NB4 (cell line): ENCODE results near the gene AKAP6.

ENCODE experiments used
- DNase-seq: peaks from one replicate; pipeline ENCODE4 v3.0.0; 2010; ENCODE audit warnings: low read depth
- H3K4me3 ChIP-seq: one replicate; pipeline ENCODE4 v1.5.1; 2011; ENCODE audit warnings: mild to moderate bottlenecking, low read depth, low read length, moderate library complexity
- MYC ChIP-seq: IDR thresholded peaks from 2 replicates; pipeline ENCODE4 v1.6.1; 2011; ENCODE audit warnings: low read depth, low read length
- POLR2A ChIP-seq: IDR thresholded peaks from 2 replicates; pipeline ENCODE4 v1.6.1; 2011; ENCODE audit warnings: mild to moderate bottlenecking; ENCODE audit not compliant: insufficient read length; ENCODE audit errors: extremely low read depth
- TF ChIP-seq, protein P1 (sequence below): IDR thresholded peaks from 2 replicates; pipeline ENCODE4 v1.6.1; 2011; ENCODE audit warnings: low read depth, low read length
- TF ChIP-seq, protein P2 (sequence below): IDR thresholded peaks from one replicate; pipeline ENCODE4 v1.5.1; 2012; ENCODE audit warnings: low read depth, low read length

The AKAP6 gene

DNA sequence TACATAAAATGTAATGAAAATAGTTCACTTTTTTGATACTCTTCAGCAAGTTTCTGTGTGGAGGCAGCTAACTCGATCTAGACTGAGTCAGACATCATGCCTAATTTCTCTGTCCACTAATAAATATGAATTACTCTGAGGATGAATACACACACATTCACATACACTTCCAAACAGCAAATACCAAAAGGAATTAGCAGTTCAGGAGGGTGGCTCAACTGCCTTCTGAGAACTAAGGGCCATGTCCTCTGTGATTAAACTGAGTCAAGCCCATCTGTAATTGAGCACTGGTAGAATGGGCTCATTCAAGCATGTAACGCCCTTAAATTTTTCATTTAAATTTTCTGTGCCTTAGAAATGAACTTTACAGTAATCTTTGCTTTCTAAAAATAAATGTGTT lies 242.5 kb downstream of the AKAP6 start:
- no peak overlapping the region for H3K4me3 ChIP-seq
- DNase-seq: no peak
- TF ChIP-seq, protein P1, sequence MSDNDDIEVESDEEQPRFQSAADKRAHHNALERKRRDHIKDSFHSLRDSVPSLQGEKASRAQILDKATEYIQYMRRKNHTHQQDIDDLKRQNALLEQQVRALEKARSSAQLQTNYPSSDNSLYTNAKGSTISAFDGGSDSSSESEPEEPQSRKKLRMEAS: no peak
- TF ChIP-seq MYC: no peak
- TF ChIP-seq, protein P2, sequence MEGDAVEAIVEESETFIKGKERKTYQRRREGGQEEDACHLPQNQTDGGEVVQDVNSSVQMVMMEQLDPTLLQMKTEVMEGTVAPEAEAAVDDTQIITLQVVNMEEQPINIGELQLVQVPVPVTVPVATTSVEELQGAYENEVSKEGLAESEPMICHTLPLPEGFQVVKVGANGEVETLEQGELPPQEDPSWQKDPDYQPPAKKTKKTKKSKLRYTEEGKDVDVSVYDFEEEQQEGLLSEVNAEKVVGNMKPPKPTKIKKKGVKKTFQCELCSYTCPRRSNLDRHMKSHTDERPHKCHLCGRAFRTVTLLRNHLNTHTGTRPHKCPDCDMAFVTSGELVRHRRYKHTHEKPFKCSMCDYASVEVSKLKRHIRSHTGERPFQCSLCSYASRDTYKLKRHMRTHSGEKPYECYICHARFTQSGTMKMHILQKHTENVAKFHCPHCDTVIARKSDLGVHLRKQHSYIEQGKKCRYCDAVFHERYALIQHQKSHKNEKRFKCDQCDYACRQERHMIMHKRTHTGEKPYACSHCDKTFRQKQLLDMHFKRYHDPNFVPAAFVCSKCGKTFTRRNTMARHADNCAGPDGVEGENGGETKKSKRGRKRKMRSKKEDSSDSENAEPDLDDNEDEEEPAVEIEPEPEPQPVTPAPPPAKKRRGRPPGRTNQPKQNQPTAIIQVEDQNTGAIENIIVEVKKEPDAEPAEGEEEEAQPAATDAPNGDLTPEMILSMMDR: no peak
- TF ChIP-seq POLR2A: no peak

DNA sequence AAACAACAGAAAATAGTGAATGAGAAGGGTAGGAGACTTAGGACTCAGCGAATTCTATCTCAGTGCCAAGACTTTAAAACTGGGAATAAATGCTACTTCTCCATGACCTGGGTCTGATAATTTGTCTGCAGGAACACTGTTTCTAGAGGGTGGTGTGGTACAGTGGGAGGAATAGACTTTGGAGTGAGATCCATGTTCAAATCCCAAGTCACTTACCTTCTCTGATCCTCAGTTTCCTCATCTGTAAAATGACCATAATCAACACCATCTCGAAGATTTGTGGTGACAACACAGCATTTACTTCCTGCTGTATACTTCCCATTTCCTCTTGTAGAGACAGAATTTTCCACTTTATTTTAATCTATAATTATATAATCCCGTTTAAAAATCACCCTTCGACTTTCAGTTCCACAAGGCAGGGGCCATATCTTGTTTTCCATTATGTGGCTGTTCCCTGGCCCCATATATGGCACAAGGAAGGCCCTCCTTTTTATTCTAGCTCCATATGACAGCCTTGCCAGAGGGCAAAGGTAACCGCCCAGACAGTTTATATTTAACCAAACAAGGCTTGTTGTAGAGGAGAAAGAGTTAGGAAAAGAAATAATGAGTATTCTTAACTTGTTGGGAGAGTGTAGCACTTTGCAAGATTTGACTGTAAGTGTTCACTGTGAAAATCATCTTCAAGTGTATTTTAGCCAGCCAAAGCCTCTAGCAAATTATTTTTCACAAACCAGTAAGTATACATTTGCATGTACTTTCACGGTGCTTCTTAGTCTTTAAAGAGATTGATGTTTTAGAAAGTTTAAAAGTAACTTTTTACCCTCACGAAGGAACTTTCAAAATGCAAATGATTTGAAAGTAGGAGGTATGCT lies 243.1 kb downstream of the AKAP6 start:
- no peak for DNase-seq
- TF ChIP-seq MYC (no peak), POLR2A (no peak)
- TF ChIP-seq, protein P1: no peak
- TF ChIP-seq, protein P2: no peak
- H3K4me3 ChIP-seq: no peak overlapping the region

DNA sequence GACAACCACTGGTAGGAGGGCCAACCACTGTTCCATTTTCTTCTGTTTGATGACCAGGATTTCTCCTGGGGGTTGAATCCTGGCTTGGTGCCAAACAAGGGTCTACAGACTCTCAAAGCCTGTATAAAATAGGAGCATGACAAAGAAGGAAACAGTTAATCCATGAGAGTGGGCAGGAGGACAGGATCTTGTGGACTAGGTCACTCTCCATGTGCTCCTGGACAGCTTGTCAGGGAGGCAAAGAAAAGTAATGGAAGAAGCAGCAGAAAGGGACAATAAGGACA lies 243.7 kb downstream of the AKAP6 start:
- DNase-seq: no peak
- H3K4me3 ChIP-seq: no peak overlapping the region
- TF ChIP-seq MYC: no peak
- TF ChIP-seq, protein P2: no peak
- TF ChIP-seq, protein P1: no peak
- TF ChIP-seq POLR2A: no peak

DNA sequence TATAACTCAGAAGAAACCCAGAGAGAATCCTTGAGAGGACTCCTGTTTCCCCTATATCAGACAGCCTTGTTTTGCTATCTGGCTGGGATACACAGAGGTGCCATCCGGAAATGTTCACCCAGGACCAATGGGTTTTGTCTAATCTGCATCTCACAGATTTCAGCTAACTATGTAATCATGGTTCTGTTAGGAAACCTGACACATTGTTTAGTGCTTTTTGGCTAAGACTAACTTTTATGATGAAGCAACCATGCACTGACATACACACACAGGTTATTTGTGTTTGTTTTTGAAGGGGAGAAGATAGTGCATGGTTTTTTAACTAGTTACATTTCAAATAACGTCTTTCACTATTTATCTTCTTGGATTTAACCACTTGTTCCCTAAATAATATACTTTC lies 245.2 kb downstream of the AKAP6 start:
- no peak for DNase-seq
- TF ChIP-seq POLR2A: no peak
- TF ChIP-seq, protein P1: no peak
- TF ChIP-seq, protein P2: no peak
- TF ChIP-seq MYC: no peak
- no peak overlapping the region for H3K4me3 ChIP-seq

DNA sequence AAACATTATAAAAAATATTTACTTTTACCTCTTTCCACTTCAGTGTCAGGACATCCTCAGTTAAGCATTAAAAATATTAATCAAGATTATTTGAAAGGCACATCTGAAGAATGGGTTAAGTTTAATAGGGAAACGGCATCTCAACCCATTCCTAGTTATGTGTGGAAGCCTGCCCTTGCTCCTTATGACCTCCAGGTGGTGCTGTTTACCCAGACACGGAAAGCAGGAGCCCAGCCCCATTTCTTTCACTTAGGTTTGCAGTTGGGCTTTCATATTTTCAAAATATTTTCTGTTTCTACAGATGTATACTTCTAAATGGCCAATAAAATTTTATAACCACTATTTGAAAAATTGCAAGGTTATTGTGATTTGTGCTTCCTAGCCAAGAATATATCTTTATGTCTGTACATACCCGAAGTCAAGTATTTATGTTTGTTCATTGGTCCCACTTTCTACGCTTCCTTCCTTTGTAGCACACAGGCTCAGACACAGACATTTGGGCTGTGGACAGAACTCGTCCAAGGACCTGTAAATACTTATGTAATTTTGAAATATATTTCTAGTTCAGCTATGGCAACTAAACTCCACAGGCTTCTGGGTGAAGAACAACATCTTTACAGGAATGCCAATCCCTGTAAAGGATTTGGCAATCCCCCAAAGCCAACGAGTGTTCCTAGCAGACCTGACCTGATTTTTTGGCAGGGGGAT lies 247.1 kb downstream of the AKAP6 start:
- TF ChIP-seq MYC: no peak
- TF ChIP-seq, protein P2: peak; percentile 81
- peak; percentile 55 for DNase-seq
- no peak overlapping the region for H3K4me3 ChIP-seq
